Measurements from ENCODE around the gene RAD51B.

DNA sequence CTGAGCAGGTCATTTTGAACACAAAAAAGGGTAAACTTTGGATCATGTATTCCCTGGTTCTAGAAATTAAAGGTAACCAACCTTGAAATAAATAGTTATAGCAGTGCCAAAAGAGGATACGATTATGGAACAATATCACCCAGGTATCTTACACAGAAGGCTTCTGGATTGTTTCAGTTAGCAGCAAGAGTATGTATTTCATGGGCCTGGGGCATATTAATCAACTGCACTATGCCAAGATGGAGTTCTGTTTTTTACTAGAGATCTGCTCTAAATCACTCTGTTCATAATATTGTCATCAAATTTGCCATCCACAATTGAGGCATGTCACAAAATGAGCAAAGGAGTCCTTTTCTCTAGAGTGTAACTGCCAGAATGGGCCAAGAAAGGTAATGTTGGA is 357.1 kb downstream of the RAD51B start:
- no peak for TF ChIP-seq CTCF (IDR thresholded peaks at IDR 0.05)
- TF ChIP-seq POLR2AphosphoS5 (IDR thresholded peaks at IDR 0.05): no peak
- TF ChIP-seq EP300 (IDR thresholded peaks at IDR 0.05; ENCODE audit: low read depth): no peak
